ENCODE results near the gene LCE1F. TPM values are rescaled to one million over a fixed set of nuclear protein-coding genes. Genes with fewer than 3 reads are reported as not detected.

Gene LCE1F
- total RNA-seq, 1 donor from 2014 or later: not detected

GRCh38 chr1:152817309-152817708 is 42.4 kb downstream of the LCE1F start:
- no peak for DNase-seq
- H3K27ac ChIP-seq: no peak overlapping the region
- H3K4me1 ChIP-seq: no peaks in the 10 kb centered on the region
- H3K4me3 ChIP-seq: no peak overlapping the region
- no peak for ATAC-seq
- TF ChIP-seq, protein P1, sequence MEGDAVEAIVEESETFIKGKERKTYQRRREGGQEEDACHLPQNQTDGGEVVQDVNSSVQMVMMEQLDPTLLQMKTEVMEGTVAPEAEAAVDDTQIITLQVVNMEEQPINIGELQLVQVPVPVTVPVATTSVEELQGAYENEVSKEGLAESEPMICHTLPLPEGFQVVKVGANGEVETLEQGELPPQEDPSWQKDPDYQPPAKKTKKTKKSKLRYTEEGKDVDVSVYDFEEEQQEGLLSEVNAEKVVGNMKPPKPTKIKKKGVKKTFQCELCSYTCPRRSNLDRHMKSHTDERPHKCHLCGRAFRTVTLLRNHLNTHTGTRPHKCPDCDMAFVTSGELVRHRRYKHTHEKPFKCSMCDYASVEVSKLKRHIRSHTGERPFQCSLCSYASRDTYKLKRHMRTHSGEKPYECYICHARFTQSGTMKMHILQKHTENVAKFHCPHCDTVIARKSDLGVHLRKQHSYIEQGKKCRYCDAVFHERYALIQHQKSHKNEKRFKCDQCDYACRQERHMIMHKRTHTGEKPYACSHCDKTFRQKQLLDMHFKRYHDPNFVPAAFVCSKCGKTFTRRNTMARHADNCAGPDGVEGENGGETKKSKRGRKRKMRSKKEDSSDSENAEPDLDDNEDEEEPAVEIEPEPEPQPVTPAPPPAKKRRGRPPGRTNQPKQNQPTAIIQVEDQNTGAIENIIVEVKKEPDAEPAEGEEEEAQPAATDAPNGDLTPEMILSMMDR (IDR thresholded peaks at IDR 0.05): no peak
- H3K27me3 ChIP-seq (ENCODE audit: low read depth): no peaks in the 10 kb centered on the region
- H3K36me3 ChIP-seq: no peaks in the 10 kb centered on the region
- intact Hi-C loops (cut with DNase I): no loop called here
- no peaks in the 10 kb centered on the region for H3K9me3 ChIP-seq

- Histone ChIP-seq H3K27ac (no peak overlapping the region), H3K9me3 (no peaks in the 10 kb centered on the region), H3K36me3 (no peaks in the 10 kb centered on the region), H3K4me3 (no peak overlapping the region), H3K4me1 (no peaks in the 10 kb centered on the region), H3K27me3 (ENCODE audit: low read depth) (no peaks in the 10 kb centered on the region)
- TF ChIP-seq, protein P1 (IDR thresholded peaks at IDR 0.05): no peak
- DNase-seq (no peak), ATAC-seq (no peak)
- intact Hi-C loops (cut with DNase I): no loop called here
Observed at GRCh38 chr1:152823294-152823693, 48.4 kb downstream of the LCE1F start.

- Histone ChIP-seq H3K27ac (no peak overlapping the region), H3K4me3 (no peak overlapping the region), H3K36me3 (no peaks in the 10 kb centered on the region), H3K9me3 (no peaks in the 10 kb centered on the region), H3K27me3 (ENCODE audit: low read depth) (no peaks in the 10 kb centered on the region), H3K4me1 (no peaks in the 10 kb centered on the region)
- ATAC-seq (no peak), DNase-seq (no peak)
- intact Hi-C loops (cut with DNase I): no loop called here
- TF ChIP-seq, protein P1 (IDR thresholded peaks at IDR 0.05): no peak
Observed at GRCh38 chr1:152824964-152825363, 50.0 kb downstream of the LCE1F start.

Other genes with a start within 250 kb of the LCE1F start
- gene LCE3E, start 208.4 kb upstream of the LCE1F start, total RNA-seq: not detected
- not detected for gene LCE3D, start 194.6 kb upstream of the LCE1F start, total RNA-seq
- not detected for gene LCE3C, start 174.9 kb upstream of the LCE1F start, total RNA-seq
- gene LCE3B, start 161.3 kb upstream of the LCE1F start, total RNA-seq: not detected
- gene LCE3A, start 152.0 kb upstream of the LCE1F start, total RNA-seq: not detected
- not detected for gene LCE2D, start 111.8 kb upstream of the LCE1F start, total RNA-seq
- gene LCE2C, start 99.9 kb upstream of the LCE1F start, total RNA-seq: not detected
- gene LCE2B, start 89.0 kb upstream of the LCE1F start, total RNA-seq: not detected
- not detected for gene LCE2A, start 76.8 kb upstream of the LCE1F start, total RNA-seq
- not detected for gene LCE4A, start 67.0 kb upstream of the LCE1F start, total RNA-seq
- gene KPRP, start 17.1 kb upstream of the LCE1F start, total RNA-seq: not detected
- not detected for gene LCE1E, start 11.1 kb downstream of the LCE1F start, total RNA-seq
- not detected for gene LCE1D, start 21.6 kb downstream of the LCE1F start, total RNA-seq
- not detected for gene LCE1C, start 31.5 kb downstream of the LCE1F start, total RNA-seq
- gene LCE1B, start 36.8 kb downstream of the LCE1F start, total RNA-seq: not detected
- not detected for gene LCE1A, start 52.3 kb downstream of the LCE1F start, total RNA-seq
- gene LCE6A, start 67.7 kb downstream of the LCE1F start, total RNA-seq: not detected
- gene LCE7A, start 84.9 kb downstream of the LCE1F start, total RNA-seq: not detected
- not detected for gene SMCP, start 103.2 kb downstream of the LCE1F start, total RNA-seq
- 0.24 TPM for gene IVL, start 133.4 kb downstream of the LCE1F start, total RNA-seq
- not detected for gene SPRR5, start 172.1 kb downstream of the LCE1F start, total RNA-seq
- not detected for gene SPRR4, start 195.5 kb downstream of the LCE1F start, total RNA-seq
- not detected for gene SPRR1A, start 208.9 kb downstream of the LCE1F start, total RNA-seq
- not detected for gene SPRR3, start 226.6 kb downstream of the LCE1F start, total RNA-seq